HG03108 (cell line): ENCODE results near the gene SETD1A.
"Not testable (repeated sequence)": the region's sequence is repeated elsewhere in the genome, so short reads cannot be mapped to it uniquely, and the experiment has no call there.

Experiments
- ATAC-seq: cut with Tn5 transposase; IDR thresholded peaks from one replicate; pipeline ENCODE4 v1.9.1; 2021; ENCODE audit warnings: moderate library complexity; ENCODE audit not compliant: unreplicated experiment

SETD1A gene

GRCh38 chr16:31013292-31013691 is 55.7 kb downstream of the SETD1A start:
- not testable (repeated sequence) for ATAC-seq

- ATAC-seq = no peak
These were observed 58.5 kb downstream of the SETD1A start for GRCh38 chr16:31016018-31016417.

GRCh38 chr16:31017756-31018155 is 60.2 kb downstream of the SETD1A start:
- ATAC-seq = not testable (repeated sequence)

GRCh38 chr16:31020536-31020935 is 63.0 kb downstream of the SETD1A start:
- ATAC-seq = no peak

GRCh38 chr16:31022544-31023251 is 65.1 kb downstream of the SETD1A start:
- ATAC-seq = no peak

- ATAC-seq = no peak
These were observed 65.7 kb downstream of the SETD1A start for GRCh38 chr16:31023252-31023602.

GRCh38 chr16:31023627-31024226 is 66.2 kb downstream of the SETD1A start:
- ATAC-seq = no peak

GRCh38 chr16:31025339-31025738 is 67.8 kb downstream of the SETD1A start:
- ATAC-seq = no peak

- ATAC-seq = no peak
These were observed 71.7 kb downstream of the SETD1A start for GRCh38 chr16:31029272-31029671.

GRCh38 chr16:31031276-31031675 is 73.7 kb downstream of the SETD1A start:
- no peak for ATAC-seq

- ATAC-seq = peak; percentile 81
These were observed 75.5 kb downstream of the SETD1A start, which contains the start of gene STX4 for GRCh38 chr16:31032736-31033708. Gene STX4, plus strand, starts transcription at chr16:31033558. Its CDS starts 248 bp downstream, at chr16:31033806.

GRCh38 chr16:31033709-31034492 is 76.3 kb downstream of the SETD1A start:
- ATAC-seq = peak; percentile 50
